A549 (cell line): ENCODE data around the gene KDM4B. TPM values are rescaled to one million over a fixed set of nuclear protein-coding genes. Genes with fewer than 3 reads are reported as not detected.

Source experiments
- ATAC-seq, 2 experiments: fragments of 200-7000 bp in 1 of 2; fragments of >200 bp in 1 of 2; cut with Nextera tagmentation in 1 of 2; cut with Tn5 transposase in 1 of 2; 3 replicates each; pipeline versions ENCODE4 v1.8.0 to v1.9.1; 2018 to 2020; ENCODE audit warnings: mild to moderate bottlenecking in 1 of 2, moderate library complexity in 1 of 2
- CTCF ChIA-PET: fragments of 300-600 bp; sonication (Branson Sonifier 250); formaldehyde crosslinking; extraction: SDS; loops from one replicate; lab custom pipeline; 2021; ENCODE audit warnings: antibody characterized with exemption, inconsistent platforms; lab: Yijun Ruan, JAX
- POLR2A ChIA-PET: fragments of 350-600 bp; formaldehyde crosslinking; extraction: SDS; loops from one replicate; lab custom pipeline; 2021; ENCODE audit warnings: antibody characterized with exemption, inconsistent platforms; lab: Yijun Ruan, JAX
- DNase-seq, 2 experiments: peaks; one replicate each; pipeline versions ENCODE4 v3.0.0 to v3.0.0-alpha.2; 2011 to 2016; ENCODE audit warnings: low read depth in 1 of 2, low spot score in 1 of 2
- FAIRE-seq: peaks from 2 replicates; lab custom pipeline; 2011; peaks lifted over from hg19 to GRCh38; lab: Jason Lieb, UNC
- H3K27ac ChIP-seq, 2 experiments: fragments of >200 bp; sonication (Bioruptor Twin); formaldehyde crosslinking; 3 replicates each; pipeline ENCODE4 v1.5.1; 2016 to 2017
- H3K4me1 ChIP-seq: fragments of >200 bp; sonication (Bioruptor Twin); formaldehyde crosslinking; 3 replicates; pipeline ENCODE4 v1.6.1; 2016
- H3K4me2 ChIP-seq: fragments of >200 bp; sonication (Bioruptor Twin); formaldehyde crosslinking; 3 replicates; pipeline ENCODE4 v1.6.1; 2016
- H3K4me3 ChIP-seq: fragments of >200 bp; sonication (Bioruptor Twin); formaldehyde crosslinking; 3 replicates; pipeline ENCODE4 v1.5.1; 2016
- H3K9me3 ChIP-seq: fragments of >200 bp; sonication (Bioruptor Twin); formaldehyde crosslinking; 3 replicates; pipeline ENCODE4 v1.6.1; 2016
- CBX8 ChIP-seq: fragments of 200-600 bp; sonication (generic); IDR thresholded peaks from 2 replicates; pipeline ENCODE4 v1.6.1; 2016
- CHD2 ChIP-seq: fragments of 150-350 bp; IDR thresholded peaks from 2 replicates; pipeline ENCODE4 v1.6.1; 2014; ENCODE audit warnings: low read length; ENCODE audit not compliant: partially characterized antibody
- CHD4 ChIP-seq: fragments of 200-600 bp; sonication (generic); IDR thresholded peaks from 2 replicates; pipeline ENCODE4 v1.6.1; 2016; ENCODE audit warnings: antibody characterized with exemption, mild to moderate bottlenecking, borderline replicate concordance
- FOSB ChIP-seq: fragments of 250-450 bp; sonication (Bioruptor Pico); IDR thresholded peaks from 2 replicates; pipeline ENCODE4 v1.5.0; 2020; ENCODE audit warnings: mild to moderate bottlenecking, moderate library complexity
- FOSL2 ChIP-seq, 2 experiments: fragments of 450-650 bp in 1 of 2; fragments of >200 bp in 1 of 2; sonication (Bioruptor Twin) in 1 of 2; formaldehyde crosslinking; IDR thresholded peaks; 2 replicates each; pipeline versions ENCODE4 v1.5.0 to v1.6.1; 2016 to 2020; ENCODE audit warnings: mild to moderate bottlenecking in 1 of 2, moderate library complexity in 1 of 2
- GATA3 ChIP-seq: IDR thresholded peaks from 2 replicates; pipeline ENCODE4 v1.6.1; 2012; ENCODE audit warnings: borderline replicate concordance
- HOXA7 ChIP-seq: fragments of 250-450 bp; sonication (Bioruptor Pico); IDR thresholded peaks from 2 replicates; pipeline ENCODE4 v1.5.0; 2020; ENCODE audit warnings: mild to moderate bottlenecking, moderate library complexity
- HOXB13 ChIP-seq: fragments of 250-450 bp; sonication (Bioruptor Pico); IDR thresholded peaks from 2 replicates; pipeline ENCODE4 v1.5.0; 2020; ENCODE audit warnings: low read depth, mild to moderate bottlenecking, moderate library complexity
- HOXB5 ChIP-seq: fragments of 250-450 bp; sonication (Bioruptor Pico); IDR thresholded peaks from 2 replicates; pipeline ENCODE4 v1.5.0; 2020; ENCODE audit warnings: mild to moderate bottlenecking, moderate library complexity
- MAZ ChIP-seq: fragments of 150-350 bp; IDR thresholded peaks from 2 replicates; pipeline ENCODE4 v1.6.1; 2014; ENCODE audit warnings: antibody characterized with exemption, low read depth, low read length, borderline replicate concordance
- MYC ChIP-seq: IDR thresholded peaks from 2 replicates; pipeline ENCODE4 v1.6.1; 2012; ENCODE audit warnings: mild to moderate bottlenecking, inconsistent platforms, low read length, improper control_type of control experiment, borderline replicate concordance
- NR3C1 ChIP-seq: fragments of >200 bp; sonication (Bioruptor Twin); formaldehyde crosslinking; IDR thresholded peaks from 3 replicates; pipeline ENCODE4 v1.6.1; 2017
- POLR2AphosphoS2 ChIP-seq: conservative IDR thresholded peaks from 2 replicates; pipeline ENCODE4 v1.6.1; 2012; ENCODE audit warnings: low read length, improper control_type of control experiment, inconsistent platforms
- RFX5 ChIP-seq: fragments of 450-650 bp; IDR thresholded peaks from 2 replicates; pipeline ENCODE4 v1.7.1; 2014; ENCODE audit warnings: antibody characterized with exemption, mild to moderate bottlenecking, moderate library complexity
- RNF2 ChIP-seq: fragments of 200-600 bp; sonication (generic); IDR thresholded peaks from 2 replicates; pipeline ENCODE4 v1.6.1; 2016; ENCODE audit warnings: low read depth, mild to moderate bottlenecking, antibody characterized with exemption, moderate library complexity, borderline replicate concordance
- SREBF2 ChIP-seq: fragments of 450-650 bp; IDR thresholded peaks from 2 replicates; pipeline ENCODE4 v1.6.1; 2014; ENCODE audit warnings: mild to moderate bottlenecking, moderate library complexity
- TFCP2L1 ChIP-seq: fragments of 250-450 bp; sonication (Bioruptor Pico); IDR thresholded peaks from 2 replicates; pipeline ENCODE4 v1.5.0; 2021; ENCODE audit warnings: mild to moderate bottlenecking
- ZC3H11A ChIP-seq: fragments of 450-650 bp; IDR thresholded peaks from 2 replicates; pipeline ENCODE4 v1.6.1; 2014; ENCODE audit warnings: antibody characterized with exemption, mild to moderate bottlenecking
- ZFP36 ChIP-seq: fragments of 450-650 bp; IDR thresholded peaks from 2 replicates; pipeline ENCODE4 v1.6.1; 2014; ENCODE audit warnings: borderline replicate concordance; ENCODE audit not compliant: partially characterized antibody
- WGBS: methylation state at CpG from one replicate; pipeline ENCODE4 v1.1.6; 2017; ENCODE audit errors: missing lambda C conversion rate; 5-methylcytosine and 5-hydroxymethylcytosine counted together
- polyA plus RNA-seq, 4 experiments: library from polyadenylated mRNA; depleted of rRNA in 3 of 4; stranded (reverse); fragments of >200 nt; fragmentation: RNase III in 1 of 4; extraction: RNeasy Plus Mini Kit Qiagen cat#74134 plus additional on column Dnase treatment in 1 of 4; gene quantifications; 2 replicates in 3 of 4; 3 replicates in 1 of 4; pipeline ENCODE4 v1.2.3, GENCODE V29; 2011 to 2017
- TF ChIP-seq, protein P1 (sequence below): IDR thresholded peaks from 2 replicates; pipeline ENCODE4 v1.6.1; 2012; ENCODE audit warnings: low read depth, borderline replicate concordance
- TF ChIP-seq, protein P2 (sequence below): IDR thresholded peaks from 2 replicates; pipeline ENCODE4 v1.6.1; 2012
- TF ChIP-seq, protein P3 (sequence below): fragments of 150-350 bp; IDR thresholded peaks from 2 replicates; pipeline ENCODE4 v1.6.1; 2014; ENCODE audit warnings: low read depth, mild to moderate bottlenecking, low read length
- TF ChIP-seq, protein P4 (sequence below): fragments of 250-450 bp; sonication (Bioruptor Pico); IDR thresholded peaks from 2 replicates; pipeline ENCODE4 v1.5.0; 2020; ENCODE audit warnings: low read depth, mild to moderate bottlenecking, moderate library complexity
- TF ChIP-seq, protein P5 (sequence below): fragments of >200 bp; sonication (Bioruptor Twin); formaldehyde crosslinking; IDR thresholded peaks from 2 replicates; pipeline ENCODE4 v1.6.1; 2016

Gene KDM4B
- polyA plus RNA-seq, 2 of the 4 experiments (the other 2 are of a cell fraction), result 3.0 to 4.6 TPM

DNA sequence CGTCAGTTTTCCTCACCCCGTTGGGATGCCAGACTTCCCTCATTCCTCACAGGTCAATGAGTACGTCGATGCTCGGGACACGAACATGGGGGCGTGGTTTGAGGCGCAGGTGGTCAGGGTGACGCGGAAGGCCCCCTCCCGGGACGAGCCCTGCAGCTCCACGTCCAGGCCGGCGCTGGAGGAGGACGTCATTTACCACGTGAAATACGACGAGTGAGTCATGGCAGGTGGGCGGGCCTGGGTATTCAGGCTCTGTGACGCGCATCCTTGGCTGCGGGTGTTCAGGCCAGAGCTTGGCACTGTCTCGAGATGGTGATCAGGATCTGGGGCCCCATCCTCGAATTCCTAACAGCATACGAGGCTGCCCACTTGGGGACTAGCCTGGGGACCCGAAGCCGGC lies 38.2 kb upstream of the KDM4B start:
- POLR2A ChIA-PET, result no interaction called here
- TF ChIP-seq RNF2 (no peak), FOSB (CRISPR knock-in tag) (no peak), CHD4 (no peak), SREBF2 (no peak), MAZ (no peak), TFCP2L1 (CRISPR knock-in tag) (no peak), NR3C1 (no peak), CBX8 (no peak), HOXB13 (no peak), FOSL2 (IDR thresholded peaks at IDR 0.05) (no peak), FOSL2 (CRISPR knock-in tag; IDR thresholded peaks at IDR 0.05) (no peak), POLR2AphosphoS2 (no peak), MYC (no peak), RFX5 (no peak), HOXA7 (CRISPR knock-in tag) (no peak)
- TF ChIP-seq, protein P1, sequence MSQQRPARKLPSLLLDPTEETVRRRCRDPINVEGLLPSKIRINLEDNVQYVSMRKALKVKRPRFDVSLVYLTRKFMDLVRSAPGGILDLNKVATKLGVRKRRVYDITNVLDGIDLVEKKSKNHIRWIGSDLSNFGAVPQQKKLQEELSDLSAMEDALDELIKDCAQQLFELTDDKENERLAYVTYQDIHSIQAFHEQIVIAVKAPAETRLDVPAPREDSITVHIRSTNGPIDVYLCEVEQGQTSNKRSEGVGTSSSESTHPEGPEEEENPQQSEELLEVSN, result no peak
- TF ChIP-seq, protein P2, sequence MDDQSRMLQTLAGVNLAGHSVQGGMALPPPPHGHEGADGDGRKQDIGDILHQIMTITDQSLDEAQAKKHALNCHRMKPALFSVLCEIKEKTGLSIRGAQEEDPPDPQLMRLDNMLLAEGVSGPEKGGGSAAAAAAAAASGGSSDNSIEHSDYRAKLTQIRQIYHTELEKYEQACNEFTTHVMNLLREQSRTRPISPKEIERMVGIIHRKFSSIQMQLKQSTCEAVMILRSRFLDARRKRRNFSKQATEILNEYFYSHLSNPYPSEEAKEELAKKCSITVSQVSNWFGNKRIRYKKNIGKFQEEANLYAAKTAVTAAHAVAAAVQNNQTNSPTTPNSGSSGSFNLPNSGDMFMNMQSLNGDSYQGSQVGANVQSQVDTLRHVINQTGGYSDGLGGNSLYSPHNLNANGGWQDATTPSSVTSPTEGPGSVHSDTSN, result no peak
- TF ChIP-seq, protein P3, sequence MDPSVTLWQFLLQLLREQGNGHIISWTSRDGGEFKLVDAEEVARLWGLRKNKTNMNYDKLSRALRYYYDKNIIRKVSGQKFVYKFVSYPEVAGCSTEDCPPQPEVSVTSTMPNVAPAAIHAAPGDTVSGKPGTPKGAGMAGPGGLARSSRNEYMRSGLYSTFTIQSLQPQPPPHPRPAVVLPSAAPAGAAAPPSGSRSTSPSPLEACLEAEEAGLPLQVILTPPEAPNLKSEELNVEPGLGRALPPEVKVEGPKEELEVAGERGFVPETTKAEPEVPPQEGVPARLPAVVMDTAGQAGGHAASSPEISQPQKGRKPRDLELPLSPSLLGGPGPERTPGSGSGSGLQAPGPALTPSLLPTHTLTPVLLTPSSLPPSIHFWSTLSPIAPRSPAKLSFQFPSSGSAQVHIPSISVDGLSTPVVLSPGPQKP, result no peak
- TF ChIP-seq, protein P4, sequence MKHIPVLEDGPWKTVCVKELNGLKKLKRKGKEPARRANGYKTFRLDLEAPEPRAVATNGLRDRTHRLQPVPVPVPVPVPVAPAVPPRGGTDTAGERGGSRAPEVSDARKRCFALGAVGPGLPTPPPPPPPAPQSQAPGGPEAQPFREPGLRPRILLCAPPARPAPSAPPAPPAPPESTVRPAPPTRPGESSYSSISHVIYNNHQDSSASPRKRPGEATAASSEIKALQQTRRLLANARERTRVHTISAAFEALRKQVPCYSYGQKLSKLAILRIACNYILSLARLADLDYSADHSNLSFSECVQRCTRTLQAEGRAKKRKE (CRISPR knock-in tag), result no peak
- TF ChIP-seq, protein P5, sequence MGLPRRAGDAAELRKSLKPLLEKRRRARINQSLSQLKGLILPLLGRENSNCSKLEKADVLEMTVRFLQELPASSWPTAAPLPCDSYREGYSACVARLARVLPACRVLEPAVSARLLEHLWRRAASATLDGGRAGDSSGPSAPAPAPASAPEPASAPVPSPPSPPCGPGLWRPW, result no peak
- WGBS, result 92% methylated on average over 19 of the region's 28 CpGs

DNA sequence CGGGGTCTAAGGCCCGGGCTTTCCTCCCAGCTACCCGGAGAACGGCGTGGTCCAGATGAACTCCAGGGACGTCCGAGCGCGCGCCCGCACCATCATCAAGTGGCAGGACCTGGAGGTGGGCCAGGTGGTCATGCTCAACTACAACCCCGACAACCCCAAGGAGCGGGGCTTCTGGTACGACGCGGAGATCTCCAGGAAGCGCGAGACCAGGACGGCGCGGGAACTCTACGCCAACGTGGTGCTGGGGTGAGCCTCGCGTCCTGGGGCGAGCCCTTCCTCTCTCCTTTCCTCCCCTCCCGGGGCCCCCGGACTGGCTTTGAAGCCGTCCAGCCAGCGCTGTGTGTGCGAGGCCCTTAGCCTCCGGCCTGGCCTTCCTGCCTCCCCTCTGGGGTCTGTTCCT lies 36.2 kb upstream of the KDM4B start:
- no peak for DNase-seq
- H3K4me3 ChIP-seq, result no peak overlapping the region
- no peak overlapping the region for H3K4me2 ChIP-seq
- no peak for FAIRE-seq
- no peaks in the 10 kb centered on the region for H3K9me3 ChIP-seq
- no peak overlapping the region for H3K27ac ChIP-seq
- TF ChIP-seq CHD2 (no peak), ZC3H11A (no peak), CHD4 (no peak), ZFP36 (no peak), GATA3 (no peak), HOXB5 (CRISPR knock-in tag) (no peak)
- TF ChIP-seq, protein P3, result no peak
- TF ChIP-seq, protein P4 (CRISPR knock-in tag), result no peak
- TF ChIP-seq, protein P1, result no peak
- no peaks in the 10 kb centered on the region; the same call in 2 of the 3 replicates for H3K4me1 ChIP-seq
- no peak for ATAC-seq
- ChIA-PET POLR2A (no interaction called here), CTCF (interaction anchor here (0.8 kb wide), 1 partner anchor 20 kb away, joined by 3 read pairs; no protein-coding TSS in a partner anchor)
- 100% methylated on average over 12 of the region's 32 CpGs for WGBS

More for the DNA sequence above, 38.2 kb upstream of the KDM4B start:
- CTCF ChIA-PET, result interaction anchor here (0.6 kb wide), 1 partner anchor 58 kb away, joined by 3 read pairs; no protein-coding TSS in a partner anchor
- Histone ChIP-seq H3K27ac (no peak overlapping the region), H3K4me2 (no peak overlapping the region), H3K4me3 (no peak overlapping the region), H3K4me1 (peaks cover 11% of the 10 kb centered on the region; the same call in 2 of the 3 replicates), H3K9me3 (no peaks in the 10 kb centered on the region)
- DNase-seq (no peak), FAIRE-seq (no peak), ATAC-seq (no peak)
